Glutamatergic neuron (in vitro differentiated cells): Measurements from ENCODE around the gene SLFN11. TPM values are rescaled to one million over a fixed set of nuclear protein-coding genes. Genes with fewer than 3 reads are reported as not detected.
A peak's percentile ranks its signal among the peaks of the same experiment; 100 is the strongest.
"Not testable (repeated sequence)": the region's sequence is repeated elsewhere in the genome, so short reads cannot be mapped to it uniquely, and the experiment has no call there.

Experiments used
- DNase-seq: peaks from one replicate; pipeline ENCODE4 v3.0.0; 2022
- H3K27ac Mint-ChIP-seq: one replicate; pipeline ENCODE4 v1.8.0; 2020; ENCODE audit warnings: mild to moderate bottlenecking, mixed read lengths, inconsistent platforms; ENCODE audit not compliant: unreplicated experiment
- H3K27me3 Mint-ChIP-seq: one replicate; pipeline ENCODE4 v1.8.0; 2020; ENCODE audit warnings: mild to moderate bottlenecking, moderate library complexity, mixed read lengths, inconsistent platforms; ENCODE audit not compliant: unreplicated experiment
- H3K36me3 Mint-ChIP-seq: one replicate; pipeline ENCODE4 v1.8.0; 2020; ENCODE audit warnings: mild to moderate bottlenecking, mixed read lengths, inconsistent platforms; ENCODE audit not compliant: unreplicated experiment
- H3K4me1 Mint-ChIP-seq: one replicate; pipeline ENCODE4 v1.8.0; 2020; ENCODE audit warnings: mild to moderate bottlenecking, low read depth, mixed read lengths, inconsistent platforms; ENCODE audit not compliant: unreplicated experiment
- H3K4me3 Mint-ChIP-seq: one replicate; pipeline ENCODE4 v1.8.0; 2020; ENCODE audit warnings: mild to moderate bottlenecking, mixed read lengths, inconsistent platforms; ENCODE audit not compliant: unreplicated experiment
- H3K9me3 Mint-ChIP-seq: one replicate; pipeline ENCODE4 v1.8.0; 2020; ENCODE audit warnings: mild to moderate bottlenecking, moderate library complexity, mixed read lengths, inconsistent platforms; ENCODE audit not compliant: unreplicated experiment
- CTCF ChIP-seq: fragments of 200-600 bp; sonication (generic); IDR thresholded peaks from one replicate; pipeline ENCODE4 v1.5.0; 2021; ENCODE audit not compliant: partially characterized antibody, unreplicated experiment
- total RNA-seq: library from RNA; stranded (reverse); fragmentation: NEBNext Ultra II Directional; extraction: Animal tissue kit (Norgen Biotek cat#: 25700); gene quantifications from one replicate; pipeline ENCODE4 v1.2.1, GENCODE V29; 2021; ENCODE audit not compliant: unreplicated experiment

The SLFN11 gene
- total RNA-seq, 1 donor from 2014 or later, result not detected

- Mint-ChIP-seq H3K9me3 (peaks cover 8% of the 10 kb centered on the region), H3K27ac (no peak overlapping the region), H3K36me3 (no peaks in the 10 kb centered on the region), H3K27me3 (peaks cover 3% of the 10 kb centered on the region), H3K4me1 (no peaks in the 10 kb centered on the region), H3K4me3 (peak overlapping the region; percentile 14)
- DNase-seq, result peak; percentile 23
- TF ChIP-seq CTCF, result peak; percentile 71
Measured at GRCh38 chr17:35312790-35313711, 60.4 kb downstream of the SLFN11 start.

DNA sequence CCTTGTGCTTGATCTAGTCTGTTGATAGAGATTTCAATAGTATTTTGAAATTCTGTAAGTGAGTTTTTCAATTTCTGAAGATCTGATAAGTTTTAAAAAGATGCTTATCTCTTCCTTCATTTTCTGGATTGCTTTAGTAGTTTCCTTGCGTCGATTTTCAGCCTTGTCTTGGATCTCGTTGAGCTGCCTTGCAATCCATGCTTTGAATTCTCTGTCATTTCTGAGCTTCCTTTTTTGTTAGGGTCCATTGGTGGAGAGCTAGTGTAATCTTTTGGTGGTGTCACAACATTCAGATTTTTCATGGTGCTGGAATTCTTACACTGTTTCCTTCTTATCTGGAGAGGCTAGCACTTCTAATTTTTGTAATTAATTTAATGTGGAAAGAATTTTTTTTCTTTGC, 61.1 kb downstream of the SLFN11 start:
- Mint-ChIP-seq H3K27me3 (peaks cover 3% of the 10 kb centered on the region), H3K27ac (no peak overlapping the region), H3K4me3 (no peak overlapping the region), H3K9me3 (peaks cover 8% of the 10 kb centered on the region), H3K4me1 (no peaks in the 10 kb centered on the region), H3K36me3 (no peaks in the 10 kb centered on the region)
- DNase-seq, result no peak
- no peak for TF ChIP-seq CTCF

- not testable (repeated sequence) for DNase-seq, H3K27ac Mint-ChIP-seq, H3K36me3 Mint-ChIP-seq, H3K4me3 Mint-ChIP-seq, H3K27me3 Mint-ChIP-seq, H3K9me3 Mint-ChIP-seq, H3K4me1 Mint-ChIP-seq
Measured at GRCh38 chr17:35309345-35309744, 64.1 kb downstream of the SLFN11 start.

Other genes with a start within 250 kb of the SLFN11 start
- gene NLE1, start 231.3 kb downstream of the SLFN11 start, total RNA-seq, result 9.1 TPM
- 2.2 TPM for gene UNC45B, start 225.8 kb downstream of the SLFN11 start, total RNA-seq
- not detected for gene SLC35G3, start 179.2 kb downstream of the SLFN11 start, total RNA-seq
- 16.8 TPM for gene SLFN5, start 130.5 kb downstream of the SLFN11 start, total RNA-seq
- not detected for gene SLFN12, start 58.9 kb upstream of the SLFN11 start, total RNA-seq
- gene SLFN13, start 75.1 kb upstream of the SLFN11 start, total RNA-seq, result 0.96 TPM
- gene SLFN12L, start 164.1 kb upstream of the SLFN11 start, total RNA-seq, result not detected
- not detected for gene SLFN14, start 187.2 kb upstream of the SLFN11 start, total RNA-seq
- gene PEX12, start 204.9 kb upstream of the SLFN11 start, total RNA-seq, result 3.1 TPM
- gene AP2B1, start 213.7 kb upstream of the SLFN11 start, total RNA-seq, result 316 TPM